GM23248 (cell line): ENCODE data around the gene PCBD1. TPM values are rescaled to one million over a fixed set of nuclear protein-coding genes. Genes with fewer than 3 reads are reported as not detected.

Experiments used
- DNase-seq: peaks from one replicate; pipeline ENCODE4 v3.0.0-alpha.2; 2015
- H2AFZ ChIP-seq: fragments of 200-600 bp; sonication (generic); 2 replicates; pipeline ENCODE4 v1.6.1; 2016; ENCODE audit warnings: antibody characterized with exemption
- H3F3A ChIP-seq: fragments of 200-600 bp; sonication (generic); 2 replicates; pipeline ENCODE4 v1.6.1; 2016; ENCODE audit warnings: mild to moderate bottlenecking, antibody characterized with exemption, mixed run types; ENCODE audit not compliant: insufficient read depth
- H3K27ac ChIP-seq: fragments of 200-600 bp; sonication (generic); 2 replicates; pipeline ENCODE4 v1.5.1; 2016; ENCODE audit warnings: mild to moderate bottlenecking
- H3K27me3 ChIP-seq: fragments of 200-600 bp; sonication (generic); replicated peaks from 2 replicates; pipeline ENCODE4 v1.6.1; 2016; ENCODE audit warnings: mild to moderate bottlenecking; ENCODE audit not compliant: insufficient read depth
- H3K36me3 ChIP-seq: fragments of 200-600 bp; sonication (generic); 2 replicates; pipeline ENCODE4 v1.6.1; 2016; ENCODE audit warnings: low read depth, mild to moderate bottlenecking
- H3K4me1 ChIP-seq: fragments of 200-600 bp; sonication (generic); 2 replicates; pipeline ENCODE4 v1.6.1; 2016; ENCODE audit warnings: mild to moderate bottlenecking; ENCODE audit not compliant: insufficient read depth
- H3K4me2 ChIP-seq: fragments of 200-600 bp; sonication (generic); one replicate; pipeline ENCODE4 v1.6.1; 2016; ENCODE audit warnings: mild to moderate bottlenecking; ENCODE audit not compliant: unreplicated experiment
- H3K4me3 ChIP-seq: fragments of 200-600 bp; sonication (generic); 2 replicates; pipeline ENCODE4 v1.5.1; 2016; ENCODE audit warnings: mild to moderate bottlenecking
- H3K79me2 ChIP-seq: fragments of 200-600 bp; sonication (generic); 2 replicates; pipeline ENCODE4 v1.6.1; 2016; ENCODE audit warnings: mild to moderate bottlenecking; ENCODE audit not compliant: insufficient read depth
- H3K9ac ChIP-seq: fragments of 200-600 bp; sonication (generic); 2 replicates; pipeline ENCODE4 v1.6.1; 2016; ENCODE audit warnings: mild to moderate bottlenecking
- H3K9me2 ChIP-seq: fragments of 200-600 bp; sonication (generic); 2 replicates; pipeline ENCODE4 v1.6.1; 2016; ENCODE audit warnings: mixed run types, mild to moderate bottlenecking, moderate library complexity; ENCODE audit not compliant: insufficient read depth
- H3K9me3 ChIP-seq: fragments of 200-600 bp; sonication (generic); one replicate; pipeline ENCODE4 v1.6.1; 2017; ENCODE audit warnings: low read depth
- H4K20me1 ChIP-seq: fragments of 200-600 bp; sonication (generic); 2 replicates; pipeline ENCODE4 v1.6.0; 2016; ENCODE audit not compliant: insufficient read depth
- EZH2 ChIP-seq: fragments of 200-600 bp; sonication (generic); IDR thresholded peaks from 2 replicates; pipeline ENCODE4 v1.6.1; 2018; ENCODE audit warnings: antibody characterized with exemption, mild to moderate bottlenecking; ENCODE audit not compliant: insufficient read depth, poor library complexity, severe bottlenecking
- EZH2phosphoT487 ChIP-seq: fragments of 200-600 bp; sonication (generic); IDR thresholded peaks from 2 replicates; pipeline ENCODE4 v1.6.1; 2018; ENCODE audit warnings: antibody characterized with exemption, moderate library complexity, mild to moderate bottlenecking, low read depth; ENCODE audit not compliant: insufficient read depth
- WGBS, 2 experiments: methylation state at CpG; one replicate each; pipeline ENCODE4 v1.1.6; 2015 to 2017; ENCODE audit warnings: low lambda C conversion rate in 2 of 2, low coverage in 1 of 2; ENCODE audit errors: missing lambda C conversion rate in 2 of 2; 5-methylcytosine and 5-hydroxymethylcytosine counted together
- in situ Hi-C: fragments of 300-500 bp; cut with MboI; formaldehyde crosslinking; loops from 2 replicates; pipeline ENCODE4 v1.15.0; 2020
- polyA plus RNA-seq: library from polyadenylated mRNA; unstranded; fragments of >200 nt; fragmentation: Nextera tagmentation; extraction: Ambion mirVana; gene quantifications from 2 replicates; pipeline ENCODE4 v1.2.1, GENCODE V29; 2016
- total RNA-seq: library from RNA; depleted of rRNA; stranded (reverse); fragments of >200 nt; shearing (Covaris generic); gene quantifications from 2 replicates; pipeline ENCODE4 v1.2.3, GENCODE V29; 2014

PCBD1 gene
- total and polyA plus RNA-seq, 2 experiments from 2014 or later, result 26.2 to 36.8 TPM

DNA sequence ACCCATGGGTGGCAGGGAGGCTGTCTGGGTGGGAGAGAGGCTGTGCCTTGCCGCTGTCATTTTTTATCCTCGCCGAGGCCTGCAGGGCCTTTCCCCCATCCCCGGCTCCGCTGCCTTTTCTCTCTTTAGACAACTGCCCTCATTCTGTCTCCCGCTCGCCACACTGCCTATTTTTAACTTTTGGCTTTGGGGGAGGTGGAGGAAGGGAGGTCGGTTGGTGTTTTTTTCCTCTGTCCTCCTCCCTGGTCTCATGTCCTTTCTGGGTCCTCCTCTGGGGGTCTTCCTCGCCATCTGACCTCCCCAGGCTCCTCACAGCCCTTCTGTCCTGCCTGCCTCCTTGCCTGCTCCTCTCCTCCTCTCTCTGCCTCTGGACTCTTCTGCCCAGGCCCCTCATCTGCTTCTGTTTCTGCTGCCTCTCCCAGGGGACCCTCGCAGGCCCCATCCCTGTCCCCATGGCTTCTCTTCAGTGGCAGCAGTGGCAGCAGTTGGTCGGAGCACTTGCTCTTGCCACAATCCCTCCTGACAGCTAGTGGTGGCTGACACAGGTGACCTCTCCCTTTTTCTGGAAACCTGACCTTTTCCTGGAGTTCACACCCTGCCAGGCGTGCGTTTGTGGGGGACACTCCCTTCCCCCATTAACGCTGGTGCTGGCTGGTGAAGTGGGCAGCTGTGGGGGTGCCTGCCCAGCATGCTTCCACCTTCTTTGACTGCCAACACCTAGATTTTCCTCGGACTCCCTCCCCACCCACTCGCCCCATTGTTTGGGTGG is 19.5 kb upstream of the PCBD1 start:
- Histone ChIP-seq H3K4me2 (no peak overlapping the region), H3K79me2 (no peaks in the 10 kb centered on the region), H3K27ac (no peak overlapping the region), H4K20me1 (no peaks in the 10 kb centered on the region), H3K9ac (no peak overlapping the region), H3K4me1 (no peaks in the 10 kb centered on the region), H3K9me2 (no peaks in the 10 kb centered on the region), H3F3A (no peaks in the 10 kb centered on the region), H3K27me3 (peaks cover 3% of the 10 kb centered on the region; the same call in 1 of the 2 replicates), H3K4me3 (no peak overlapping the region), H2AFZ (no peak overlapping the region), H3K36me3 (no peaks in the 10 kb centered on the region), H3K9me3 (no peaks in the 10 kb centered on the region)
- 57 to 69% methylated on average over 15 to 16 of the region's 16 CpGs for WGBS, 2 experiments
- TF ChIP-seq EZH2phosphoT487, result no peak
- TF ChIP-seq EZH2, result no peak
- no peak for DNase-seq
- in situ Hi-C loops, result no loop called here

DNA sequence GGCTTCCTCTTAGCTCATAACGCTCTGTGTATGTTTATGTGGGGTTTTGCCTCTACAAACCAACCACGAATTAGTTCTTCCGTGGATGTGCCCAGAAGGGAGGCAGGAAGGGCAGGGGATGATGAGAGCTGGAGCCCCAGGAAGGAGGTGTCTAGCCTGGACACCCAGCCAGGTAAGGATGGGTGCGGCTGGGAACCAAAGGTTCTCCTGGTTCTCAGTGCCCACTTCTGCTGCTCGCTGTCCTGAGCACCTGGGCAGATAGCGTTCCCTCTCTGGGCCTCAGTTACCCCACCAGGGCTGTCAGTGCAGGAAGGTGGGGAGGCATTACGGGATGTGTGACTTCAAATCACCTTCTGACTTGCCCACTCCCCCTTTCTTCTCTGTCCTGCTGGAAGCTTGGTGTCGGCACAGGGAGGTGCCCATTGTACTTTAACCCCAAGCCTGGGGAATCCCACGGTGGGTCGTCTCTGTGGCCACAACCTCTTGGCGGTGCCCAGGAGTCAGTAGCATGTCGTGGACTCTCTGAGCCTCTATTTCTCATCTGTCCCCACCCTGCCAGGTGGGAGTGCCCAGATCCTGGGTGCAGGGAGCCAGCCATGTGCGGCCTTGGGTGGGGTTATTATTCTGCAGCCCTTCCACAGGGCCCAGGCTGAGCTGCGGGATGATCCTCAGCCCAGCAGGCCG is 18.7 kb upstream of the PCBD1 start:
- no peak for DNase-seq
- H3K36me3 ChIP-seq, result no peaks in the 10 kb centered on the region
- no peaks in the 10 kb centered on the region for H3K9me2 ChIP-seq
- no peak overlapping the region for H3K4me2 ChIP-seq
- WGBS, 2 experiments, result 49 to 56% methylated on average over 15 of the region's 15 CpGs
- no peak overlapping the region for H2AFZ ChIP-seq
- H3K27ac ChIP-seq, result no peak overlapping the region
- H3K9ac ChIP-seq, result no peak overlapping the region
- TF ChIP-seq EZH2phosphoT487, result no peak
- TF ChIP-seq EZH2, result no peak
- no peaks in the 10 kb centered on the region for H3K79me2 ChIP-seq
- no peaks in the 10 kb centered on the region for H3F3A ChIP-seq
- no peaks in the 10 kb centered on the region; the same call in 1 of the 2 replicates for H3K27me3 ChIP-seq
- in situ Hi-C loops, result no loop called here
- H3K4me3 ChIP-seq, result no peak overlapping the region
- no peaks in the 10 kb centered on the region for H3K4me1 ChIP-seq
- H4K20me1 ChIP-seq, result no peaks in the 10 kb centered on the region
- no peaks in the 10 kb centered on the region for H3K9me3 ChIP-seq

DNA sequence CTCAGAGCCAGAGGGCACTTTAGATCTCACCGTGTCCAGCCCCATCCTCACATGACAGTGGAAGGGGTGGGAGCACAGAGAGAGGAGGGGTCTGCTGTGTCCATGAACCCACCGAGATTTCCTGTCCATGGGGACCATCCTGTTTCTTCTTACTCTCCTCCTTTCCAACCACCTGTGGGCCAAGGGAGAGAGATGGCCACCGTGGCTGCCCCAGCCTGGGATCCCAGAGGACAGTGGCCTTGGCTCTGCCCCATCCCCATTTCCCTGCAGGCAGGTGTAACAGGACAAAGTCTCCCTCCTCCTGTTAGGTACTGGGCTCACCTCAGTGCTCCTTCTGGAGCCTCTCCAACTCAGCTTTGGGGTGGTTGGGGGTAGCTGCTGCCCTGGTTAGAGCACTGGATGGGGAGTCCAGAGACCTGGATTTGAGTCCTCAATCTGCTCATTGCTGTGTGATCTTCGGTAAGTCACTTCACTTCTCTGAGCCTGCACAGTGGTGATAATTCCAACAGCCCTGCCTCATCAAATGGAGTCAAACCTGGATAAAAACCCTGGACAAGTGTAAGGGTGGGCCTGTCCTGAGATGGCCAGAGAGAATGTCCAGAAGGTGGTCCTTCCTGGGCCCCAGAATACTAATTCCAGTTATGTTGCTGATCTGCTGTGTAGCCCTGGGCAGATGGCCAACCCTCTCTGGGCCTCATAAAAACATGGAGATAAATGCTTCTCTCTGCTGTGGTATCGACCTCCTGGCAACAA is 17.8 kb upstream of the PCBD1 start:
- H3K9me3 ChIP-seq, result no peaks in the 10 kb centered on the region
- WGBS, 2 experiments, result 55 to 59% methylated on average over 4 to 5 of the region's 5 CpGs
- H3K4me2 ChIP-seq, result no peak overlapping the region
- H3K9ac ChIP-seq, result no peak overlapping the region
- no peaks in the 10 kb centered on the region for H3K4me1 ChIP-seq
- H3F3A ChIP-seq, result no peaks in the 10 kb centered on the region
- H3K27ac ChIP-seq, result no peak overlapping the region
- H4K20me1 ChIP-seq, result no peaks in the 10 kb centered on the region
- in situ Hi-C loops, result no loop called here
- no peak for TF ChIP-seq EZH2
- H2AFZ ChIP-seq, result no peak overlapping the region
- H3K79me2 ChIP-seq, result no peaks in the 10 kb centered on the region
- no peak overlapping the region for H3K4me3 ChIP-seq
- H3K27me3 ChIP-seq, result no peaks in the 10 kb centered on the region; the same call in 1 of the 2 replicates
- no peak for DNase-seq
- H3K36me3 ChIP-seq, result no peaks in the 10 kb centered on the region
- no peaks in the 10 kb centered on the region for H3K9me2 ChIP-seq

DNA sequence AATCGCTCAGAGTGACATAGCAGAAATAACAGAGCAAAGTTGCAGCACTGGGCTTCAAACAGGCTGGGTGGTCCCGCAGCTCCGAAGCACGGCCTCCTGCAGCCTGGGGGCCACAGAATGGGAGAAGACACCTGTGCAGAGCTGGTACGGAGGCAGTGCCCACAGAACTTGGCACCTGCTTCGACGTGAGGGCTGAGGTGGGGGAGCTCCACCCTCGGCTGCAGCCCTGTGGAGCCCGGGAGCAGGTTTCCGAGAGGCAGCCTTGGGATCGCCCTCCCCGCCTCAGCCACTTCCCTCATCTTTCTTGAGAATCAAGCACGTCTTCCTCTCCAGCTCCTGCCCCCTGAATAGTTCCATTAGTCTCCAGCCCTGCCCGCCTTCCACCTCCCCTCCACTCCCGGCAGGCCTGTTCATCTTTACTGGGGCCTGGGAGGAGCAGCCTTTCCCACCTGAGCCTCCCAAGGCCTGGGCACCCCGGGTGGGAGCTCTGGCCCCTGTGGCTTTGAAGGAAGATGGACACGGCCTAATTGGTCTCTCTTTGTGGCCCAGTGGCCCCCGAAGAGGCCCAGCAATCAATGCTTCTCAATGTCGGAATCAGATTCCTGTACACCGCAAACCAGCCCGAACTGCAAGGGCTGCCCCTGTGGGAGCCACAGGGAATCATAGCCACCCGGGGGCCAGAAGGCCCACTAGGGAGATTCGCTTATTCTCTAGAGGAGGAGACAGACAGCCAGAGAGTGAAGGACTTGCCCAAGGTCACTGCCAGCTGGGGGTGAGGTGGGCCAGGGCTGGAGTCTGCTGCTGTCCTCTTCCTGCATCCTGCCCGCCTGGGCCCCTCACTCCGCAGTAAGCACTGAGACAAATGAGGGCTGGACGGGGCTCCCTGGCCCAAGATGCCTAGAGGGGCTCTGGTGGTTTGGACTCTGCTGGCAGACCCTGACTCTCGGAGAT is 17.0 kb upstream of the PCBD1 start:
- Histone ChIP-seq H3K27ac (no peak overlapping the region), H3K9me3 (no peaks in the 10 kb centered on the region), H3K4me3 (no peak overlapping the region), H3K9ac (no peak overlapping the region), H3K27me3 (no peaks in the 10 kb centered on the region; the same call in 1 of the 2 replicates), H3K4me2 (no peak overlapping the region), H3K4me1 (no peaks in the 10 kb centered on the region), H4K20me1 (no peaks in the 10 kb centered on the region), H2AFZ (no peak overlapping the region), H3F3A (no peaks in the 10 kb centered on the region), H3K36me3 (no peaks in the 10 kb centered on the region), H3K9me2 (no peaks in the 10 kb centered on the region), H3K79me2 (no peaks in the 10 kb centered on the region)
- no peak for DNase-seq
- WGBS, 2 experiments, result 69 to 72% methylated on average over 23 to 27 of the region's 27 CpGs
- no peak for TF ChIP-seq EZH2
- no peak for TF ChIP-seq EZH2phosphoT487
- in situ Hi-C loops, result no loop called here
